Gastroesophageal sphincter (tissue), 4 donors: ENCODE measurements around the gene CRYGN. TPM values are rescaled to one million over a fixed set of nuclear protein-coding genes. Genes with fewer than 3 reads are reported as not detected.
A peak's percentile ranks its signal among the peaks of the same experiment; 100 is the strongest.

Source experiments
- ATAC-seq: fragments of 150-250 bp; one replicate; pipeline ENCODE4 v1.9.1; 2016; ENCODE audit warnings: mild to moderate bottlenecking, moderate library complexity
- H3K27ac ChIP-seq, 4 donors: fragments of 200-600 bp; sonication (generic) in 3 of 4; 1 replicate in 3 of 4; 2 replicates in 1 of 4; pipeline ENCODE4 v1.5.1; 2016 to 2019
- H3K27me3 ChIP-seq: fragments of 200-600 bp; sonication (generic); one replicate; pipeline ENCODE4 v1.5.1; 2019
- H3K36me3 ChIP-seq, 2 donors: fragments of 200-600 bp; sonication (generic); one replicate each; pipeline ENCODE4 v1.5.1; 2019; ENCODE audit warnings: control low read depth in 1 of 2
- H3K4me1 ChIP-seq, 3 donors: fragments of 200-600 bp; sonication (generic); 1 replicate in 2 of 3; 2 replicates in 1 of 3; pipeline ENCODE4 v1.5.1; 2016 to 2019; ENCODE audit warnings: control low read depth in 2 of 3
- H3K4me3 ChIP-seq, 2 donors: fragments of 200-600 bp; sonication (generic); one replicate each; pipeline ENCODE4 v1.5.1; 2019; ENCODE audit warnings: mild to moderate bottlenecking in 1 of 2, moderate library complexity in 1 of 2
- H3K9me3 ChIP-seq, 3 donors: fragments of 200-600 bp; sonication (generic); one replicate each; pipeline ENCODE4 v1.5.1; 2017 to 2019; ENCODE audit warnings: control low read depth in 2 of 3
- EP300 ChIP-seq: sonication (generic); formaldehyde crosslinking; IDR thresholded peaks from one replicate; pipeline ENCODE4 v1.6.1; 2017; ENCODE audit warnings: antibody characterized with exemption, mild to moderate bottlenecking
- POLR2A ChIP-seq, 2 donors: fragments of 450-650 bp; IDR thresholded peaks; one replicate each; pipeline ENCODE4 v1.6.1; 2017; ENCODE audit warnings: antibody characterized with exemption in 2 of 2, mild to moderate bottlenecking in 2 of 2, moderate library complexity in 1 of 2
- POLR2AphosphoS5 ChIP-seq: sonication (generic); formaldehyde crosslinking; IDR thresholded peaks from one replicate; pipeline ENCODE4 v1.6.1; 2017; ENCODE audit warnings: antibody characterized with exemption
- WGBS, 2 donors: methylation state at CpG; one replicate each; pipeline ENCODE4 v1.1.5; 2018; ENCODE audit warnings: low coverage in 1 of 2; 5-methylcytosine and 5-hydroxymethylcytosine counted together
- total RNA-seq, 4 donors: library from RNA; depleted of rRNA; stranded (reverse); fragments of >200 nt; gene quantifications; one replicate each; pipeline ENCODE4 v1.1.0, GENCODE V29; 2016
- TF ChIP-seq, protein P1 (sequence below), 4 experiments: fragments of 200-600 bp in 2 of 4; fragments of 450-650 bp in 2 of 4; sonication (generic) in 1 of 4; IDR thresholded peaks; one replicate each; pipeline ENCODE4 v1.5.1; 2017 to 2019; ENCODE audit warnings: antibody characterized with exemption in 4 of 4, mild to moderate bottlenecking in 2 of 4, moderate library complexity in 2 of 4

The CRYGN gene
- total RNA-seq, 4 donors from 2014 or later = 0.27 to 4.4 TPM; not detected in 2

DNA sequence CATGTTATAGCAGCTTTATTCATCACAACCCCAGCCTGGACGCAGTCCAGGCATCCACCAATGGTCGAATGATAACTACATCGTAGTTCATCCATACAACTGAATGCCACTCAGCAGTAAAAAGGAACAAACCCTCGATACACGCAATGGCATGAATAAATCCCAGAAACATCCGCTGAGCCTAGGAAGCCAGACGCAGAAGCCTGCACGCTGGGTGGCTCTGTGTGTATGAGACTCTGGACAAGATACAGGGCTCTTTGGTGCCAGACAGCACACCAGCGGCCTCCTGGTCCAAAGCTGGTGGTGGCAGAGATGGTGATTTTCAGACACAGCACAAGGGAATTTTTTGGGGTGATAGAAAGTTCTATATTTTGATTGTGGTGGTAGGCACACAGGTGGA is 10.0 kb upstream of the CRYGN start:
- Histone ChIP-seq H3K27me3 (no peaks in the 10 kb centered on the region), H3K36me3 (no peaks in the 10 kb centered on the region), H3K27ac (no peak overlapping the region), H3K4me3 (no peak overlapping the region), H3K9me3 (no peaks in the 10 kb centered on the region), H3K4me1 (peaks cover 0 to 10% (median 0%) of the 10 kb centered on the region in 3 donors)
- WGBS, 2 donors = 79 to 92% methylated on average over 4 to 9 of the region's 9 CpGs
- no peak for ATAC-seq
- TF ChIP-seq EP300 (no peak), POLR2AphosphoS5 (no peak), POLR2A (IDR thresholded peaks at IDR 0.05) (no peak)
- TF ChIP-seq, protein P1, sequence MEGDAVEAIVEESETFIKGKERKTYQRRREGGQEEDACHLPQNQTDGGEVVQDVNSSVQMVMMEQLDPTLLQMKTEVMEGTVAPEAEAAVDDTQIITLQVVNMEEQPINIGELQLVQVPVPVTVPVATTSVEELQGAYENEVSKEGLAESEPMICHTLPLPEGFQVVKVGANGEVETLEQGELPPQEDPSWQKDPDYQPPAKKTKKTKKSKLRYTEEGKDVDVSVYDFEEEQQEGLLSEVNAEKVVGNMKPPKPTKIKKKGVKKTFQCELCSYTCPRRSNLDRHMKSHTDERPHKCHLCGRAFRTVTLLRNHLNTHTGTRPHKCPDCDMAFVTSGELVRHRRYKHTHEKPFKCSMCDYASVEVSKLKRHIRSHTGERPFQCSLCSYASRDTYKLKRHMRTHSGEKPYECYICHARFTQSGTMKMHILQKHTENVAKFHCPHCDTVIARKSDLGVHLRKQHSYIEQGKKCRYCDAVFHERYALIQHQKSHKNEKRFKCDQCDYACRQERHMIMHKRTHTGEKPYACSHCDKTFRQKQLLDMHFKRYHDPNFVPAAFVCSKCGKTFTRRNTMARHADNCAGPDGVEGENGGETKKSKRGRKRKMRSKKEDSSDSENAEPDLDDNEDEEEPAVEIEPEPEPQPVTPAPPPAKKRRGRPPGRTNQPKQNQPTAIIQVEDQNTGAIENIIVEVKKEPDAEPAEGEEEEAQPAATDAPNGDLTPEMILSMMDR (IDR thresholded peaks at IDR 0.05) = no peak

DNA sequence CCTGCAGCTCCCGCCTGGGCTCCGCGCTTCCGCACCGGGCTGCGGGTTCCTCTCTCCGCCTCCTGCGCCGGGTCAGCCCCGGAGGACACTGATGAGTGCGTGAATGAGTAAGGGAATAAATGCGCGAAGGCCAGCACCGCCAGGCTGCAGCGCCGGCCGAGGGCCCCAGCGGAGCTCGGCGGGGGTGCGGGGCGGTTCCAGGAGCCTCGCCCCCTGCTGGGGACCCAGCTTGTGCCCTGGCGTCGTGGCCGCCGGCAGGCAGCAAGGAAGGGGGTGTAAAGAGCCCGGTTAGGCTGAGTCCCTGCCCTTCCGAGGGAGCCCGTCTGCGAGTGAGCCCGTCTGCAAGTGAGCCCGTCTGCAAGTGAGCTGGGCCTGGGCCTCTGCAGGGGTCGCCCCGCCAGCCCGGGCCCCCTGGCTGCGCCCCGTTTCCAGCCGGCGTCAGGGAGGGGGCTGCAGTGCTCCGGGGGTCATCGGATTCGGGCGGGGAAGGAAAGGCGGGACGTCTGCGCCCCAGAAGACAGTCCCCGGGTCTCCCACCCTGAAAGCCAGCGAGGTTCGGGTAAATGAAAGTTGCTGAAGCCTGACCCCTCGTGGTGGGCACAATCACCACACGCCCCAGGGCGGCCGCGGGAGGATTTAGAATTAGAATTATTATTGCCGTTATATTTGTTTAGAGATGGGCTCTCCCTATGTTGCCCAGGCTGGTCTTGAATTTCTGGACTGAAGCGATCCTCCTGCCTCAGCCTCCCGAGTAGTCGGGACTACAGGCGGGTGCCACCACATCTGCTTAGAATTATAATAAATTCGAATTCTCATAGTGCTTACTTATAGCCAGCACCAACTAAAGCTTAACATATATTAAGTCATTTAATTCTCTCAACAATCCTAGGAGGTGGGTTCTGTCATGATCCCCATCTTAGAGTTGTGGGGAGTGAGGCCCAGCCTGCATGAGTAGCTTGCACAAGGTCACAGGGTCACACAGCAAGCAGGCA is 8.6 kb upstream of the CRYGN start:
- ATAC-seq = peak; percentile 88
- TF ChIP-seq EP300 = no peak
- no peak for TF ChIP-seq POLR2AphosphoS5
- no peak for TF ChIP-seq POLR2A (IDR thresholded peaks at IDR 0.05)
- TF ChIP-seq, protein P1 (IDR thresholded peaks at IDR 0.05) = peak in 3 of 4 experiments; percentile 75 to 85 (median 84)

DNA sequence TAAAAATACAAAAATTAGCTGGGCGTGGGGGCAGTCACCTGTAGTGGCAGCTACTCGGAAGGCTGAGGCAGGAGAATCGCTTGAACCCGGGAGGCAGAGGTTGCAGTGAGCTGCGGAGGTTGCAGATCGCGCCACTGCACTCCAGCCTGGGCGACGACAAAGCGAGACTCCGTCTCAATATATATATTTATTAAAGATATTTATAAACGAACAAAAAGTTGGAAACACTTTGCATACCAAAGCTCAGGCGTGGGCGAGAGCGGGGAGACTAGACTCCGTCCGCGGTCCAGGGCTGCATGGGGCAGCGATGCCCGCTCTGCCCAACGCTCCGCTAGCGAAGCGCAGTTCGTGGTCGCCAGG is 7.9 kb upstream of the CRYGN start:
- WGBS, 2 donors = 73 to 94% methylated on average over 5 to 12 of the region's 26 CpGs
- Histone ChIP-seq H3K36me3 (no peaks in the 10 kb centered on the region), H3K9me3 (no peaks in the 10 kb centered on the region), H3K4me3 (peak overlapping the region; percentile 29 to 61), H3K27me3 (no peaks in the 10 kb centered on the region), H3K27ac (peak overlapping the region in 3 of 4 donors; percentile 46 to 87 (median 75)), H3K4me1 (peaks cover 0 to 10% (median 0%) of the 10 kb centered on the region in 3 donors)
- ATAC-seq = no peak
- TF ChIP-seq EP300 = no peak
- TF ChIP-seq POLR2A (IDR thresholded peaks at IDR 0.05) = no peak
- no peak for TF ChIP-seq POLR2AphosphoS5
- TF ChIP-seq, protein P1 (IDR thresholded peaks at IDR 0.05) = no peak

More for the DNA sequence above, 8.6 kb upstream of the CRYGN start:
- Histone ChIP-seq H3K9me3 (no peaks in the 10 kb centered on the region), H3K4me1 (peaks cover 0 to 10% (median 0%) of the 10 kb centered on the region in 3 donors), H3K27ac (peak overlapping the region in 3 of 4 donors; percentile 46 to 87 (median 75)), H3K36me3 (no peaks in the 10 kb centered on the region), H3K27me3 (no peaks in the 10 kb centered on the region), H3K4me3 (peak overlapping the region; percentile 29 to 61)
- 0 to 11% methylated on average over 8 to 12 of the region's 61 CpGs for WGBS, 2 donors

DNA sequence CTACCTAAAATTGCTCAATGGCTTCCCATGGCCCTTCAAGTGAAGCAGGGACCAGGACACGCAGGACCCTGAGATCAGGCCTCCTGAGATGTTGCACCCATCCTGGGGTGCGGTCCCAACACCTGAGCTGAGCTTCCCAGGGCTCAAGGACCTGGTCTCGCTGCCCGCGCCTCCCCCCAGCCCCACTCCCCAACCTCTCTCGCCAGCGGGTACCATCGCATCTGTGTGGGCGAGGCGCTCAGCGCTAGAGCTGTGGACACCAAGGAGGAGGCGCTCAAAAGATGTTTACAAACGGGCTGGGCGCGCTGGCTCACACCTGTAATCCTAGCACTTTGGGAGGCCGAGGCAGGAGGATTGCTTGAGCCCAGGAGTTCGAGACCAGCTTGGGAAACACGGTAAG is 7.4 kb upstream of the CRYGN start:
- WGBS, 2 donors = 80% methylated on average over 1 of the region's 18 CpGs; no CpG with 5 or more reads in 1 of the 2 donors
- no peak overlapping the region for H3K27ac ChIP-seq
- no peak overlapping the region for H3K4me3 ChIP-seq
- no peaks in the 10 kb centered on the region for H3K36me3 ChIP-seq
- no peaks in the 10 kb centered on the region for H3K27me3 ChIP-seq
- TF ChIP-seq, protein P1 (IDR thresholded peaks at IDR 0.05) = no peak
- TF ChIP-seq EP300 (no peak), POLR2A (IDR thresholded peaks at IDR 0.05) (no peak), POLR2AphosphoS5 (no peak)
- peaks cover 0 to 10% (median 0%) of the 10 kb centered on the region in 3 donors for H3K4me1 ChIP-seq
- no peak for ATAC-seq
- H3K9me3 ChIP-seq = no peaks in the 10 kb centered on the region
